SIG-M5 (cell line): ENCODE measurements around the gene SDCBP2.

Experiments used
- DNase-seq: peaks from one replicate; lab custom pipeline; 2025; lab: John Stamatoyannopoulos, UW

The SDCBP2 gene

DNA sequence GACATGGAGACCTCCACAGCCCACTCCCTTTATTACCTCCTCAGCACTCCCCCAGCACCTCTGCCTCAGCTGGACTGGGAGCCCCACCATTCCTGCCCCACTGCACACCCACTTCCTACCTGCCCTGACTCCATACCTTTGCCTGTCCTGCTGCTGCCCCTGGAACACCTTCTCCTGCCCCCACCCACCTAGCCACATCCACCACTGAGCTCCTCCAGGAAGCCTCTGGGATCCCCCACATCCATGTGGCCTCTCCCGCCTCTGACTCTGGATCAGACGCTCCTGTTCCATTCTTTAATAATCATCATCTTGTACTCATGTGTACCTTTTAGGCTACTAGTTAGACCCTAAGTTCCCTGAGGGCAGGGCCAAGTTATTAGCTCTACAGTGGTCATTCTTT lies 2.2 kb upstream of the SDCBP2 start:
- no peak for DNase-seq

DNA sequence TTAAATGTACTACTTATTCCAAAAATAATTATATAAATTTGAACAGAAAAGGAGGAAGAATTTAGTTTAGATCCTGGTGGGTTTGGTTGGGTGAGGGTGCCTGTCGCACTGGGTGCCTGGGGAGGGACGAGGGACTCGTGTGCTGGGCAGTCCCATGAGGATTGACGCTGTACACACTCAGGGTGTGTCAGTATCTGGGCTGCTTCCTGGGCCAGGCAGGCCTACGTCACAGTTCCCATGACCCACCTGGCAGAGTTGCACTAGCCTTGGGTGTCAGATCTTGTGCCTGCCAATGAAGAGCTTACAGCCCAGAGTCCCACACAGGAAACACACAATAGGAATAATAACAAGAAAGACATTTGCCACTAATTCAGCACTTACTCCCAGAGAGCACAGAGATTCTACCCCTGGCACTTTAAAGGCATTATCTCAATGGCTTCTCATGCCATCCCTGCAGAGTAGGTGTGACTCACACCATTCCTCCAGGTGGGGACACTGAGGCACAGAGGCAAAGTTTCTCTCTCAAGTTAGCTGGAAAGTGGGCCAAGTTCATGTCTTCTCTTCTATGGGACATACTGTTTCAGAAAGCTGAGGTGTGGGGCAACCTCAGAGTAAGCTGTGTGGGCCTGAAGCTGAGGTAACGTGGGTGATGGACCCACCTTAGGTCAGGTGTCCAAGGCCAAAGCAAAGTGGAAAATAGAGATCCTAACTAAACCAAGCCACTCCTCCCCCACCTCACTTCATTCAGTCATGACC lies 1.3 kb upstream of the SDCBP2 start:
- no peak for DNase-seq

DNA sequence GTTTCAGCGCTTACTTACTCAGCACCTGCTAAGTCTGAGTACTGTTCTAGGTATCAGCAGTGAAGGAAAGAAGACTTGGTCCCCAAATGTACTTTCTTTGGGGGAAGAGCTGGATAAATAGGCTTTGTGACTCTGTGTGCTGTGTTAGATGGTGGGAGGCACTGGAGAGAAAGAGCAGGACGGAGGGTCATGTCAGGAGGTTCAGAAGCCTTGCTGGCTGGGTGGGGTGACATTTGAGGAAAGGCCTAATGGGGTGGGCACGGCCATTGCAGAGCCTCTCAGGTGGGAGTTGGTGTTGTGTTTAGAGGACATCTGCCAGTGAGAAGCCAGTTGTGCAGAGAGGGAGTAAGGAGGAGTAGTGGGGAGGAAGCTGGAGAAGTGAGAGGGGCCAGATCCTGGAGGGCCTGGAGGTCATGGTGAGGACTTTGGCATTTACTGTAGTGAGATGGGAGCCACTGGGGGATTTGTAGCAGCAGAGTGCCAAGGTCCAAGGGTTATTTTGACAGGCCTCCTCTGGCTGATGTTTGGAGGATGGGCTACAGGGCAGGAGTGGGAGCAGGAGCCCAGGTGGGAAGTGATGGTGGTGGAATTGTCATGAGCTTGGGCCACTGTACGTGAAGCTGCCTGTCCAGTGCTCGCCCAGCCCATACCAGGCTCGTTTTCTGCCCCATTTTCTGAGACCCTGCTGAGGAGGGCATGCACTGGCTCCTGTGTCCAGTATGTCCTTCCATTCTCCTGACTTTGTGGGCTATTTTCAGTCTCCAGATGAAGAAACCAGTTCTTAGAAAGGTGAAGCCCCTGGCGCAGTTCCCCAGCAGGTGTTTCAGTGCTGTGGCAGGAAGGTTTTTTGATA lies 886 bp downstream of the SDCBP2 start:
- DNase-seq: no peak

DNA sequence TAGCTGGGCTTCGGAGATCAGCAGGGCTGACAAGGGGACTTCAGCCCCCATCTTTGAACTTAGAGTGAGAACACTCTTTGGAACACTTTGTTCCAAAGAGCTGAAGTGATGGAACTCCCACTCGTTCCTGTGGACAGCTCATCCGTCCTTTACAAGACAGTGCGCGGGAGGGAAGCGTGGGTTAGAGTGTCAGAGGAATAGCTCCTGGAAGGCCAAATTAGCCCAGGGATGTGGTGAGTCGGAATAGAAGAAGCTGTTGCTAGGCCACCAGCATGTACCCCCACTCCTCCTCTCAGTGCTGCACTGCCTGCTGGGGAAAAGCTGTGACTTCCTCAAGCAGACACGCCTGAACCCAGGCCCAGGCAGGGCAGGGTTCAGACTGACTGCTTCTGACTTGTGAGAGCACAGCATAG lies 1.7 kb downstream of the SDCBP2 start:
- no peak for DNase-seq

DNA sequence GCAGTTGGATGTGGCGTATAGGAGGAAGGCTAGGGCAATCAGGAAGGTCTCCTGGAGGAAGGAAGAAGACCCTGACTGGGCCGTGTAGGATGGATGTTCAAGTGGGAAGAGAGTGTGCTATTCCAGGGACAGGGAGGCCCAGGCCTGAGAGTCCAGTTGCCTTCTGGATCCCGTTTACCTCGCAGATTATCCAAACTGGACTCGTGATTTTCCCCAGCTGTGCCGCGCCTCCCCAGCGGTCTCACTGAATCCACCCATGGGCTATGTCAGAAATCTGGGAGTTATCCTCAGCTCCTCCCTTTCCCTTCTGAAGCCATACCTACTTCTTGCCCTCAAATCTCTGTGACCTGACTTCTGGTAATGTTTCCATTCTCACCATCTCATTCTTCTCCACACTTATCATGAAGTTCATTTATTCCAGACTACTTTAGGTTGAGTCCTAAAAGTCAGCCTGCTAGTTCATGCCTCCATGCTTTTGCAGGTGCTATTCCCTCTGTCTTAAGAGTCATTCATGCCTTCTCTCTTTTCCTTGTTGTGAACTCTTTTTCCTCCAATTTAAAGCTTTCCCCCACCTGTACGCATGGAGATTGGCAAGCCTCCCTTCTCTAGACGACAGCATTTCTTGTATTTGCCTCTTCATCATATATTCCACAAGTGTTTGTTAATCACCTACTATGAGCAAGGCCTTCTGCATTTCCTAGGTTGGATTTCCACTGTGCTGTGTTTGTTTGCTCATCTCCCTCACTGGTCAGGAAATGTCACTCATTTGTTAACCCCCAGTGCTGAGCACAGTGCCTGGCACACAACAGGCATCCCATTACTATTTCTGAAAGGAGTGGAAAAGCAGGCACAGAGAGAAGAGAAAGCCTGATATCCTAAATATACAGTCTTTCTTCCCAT lies 2.7 kb downstream of the SDCBP2 start:
- DNase-seq: no peak

DNA sequence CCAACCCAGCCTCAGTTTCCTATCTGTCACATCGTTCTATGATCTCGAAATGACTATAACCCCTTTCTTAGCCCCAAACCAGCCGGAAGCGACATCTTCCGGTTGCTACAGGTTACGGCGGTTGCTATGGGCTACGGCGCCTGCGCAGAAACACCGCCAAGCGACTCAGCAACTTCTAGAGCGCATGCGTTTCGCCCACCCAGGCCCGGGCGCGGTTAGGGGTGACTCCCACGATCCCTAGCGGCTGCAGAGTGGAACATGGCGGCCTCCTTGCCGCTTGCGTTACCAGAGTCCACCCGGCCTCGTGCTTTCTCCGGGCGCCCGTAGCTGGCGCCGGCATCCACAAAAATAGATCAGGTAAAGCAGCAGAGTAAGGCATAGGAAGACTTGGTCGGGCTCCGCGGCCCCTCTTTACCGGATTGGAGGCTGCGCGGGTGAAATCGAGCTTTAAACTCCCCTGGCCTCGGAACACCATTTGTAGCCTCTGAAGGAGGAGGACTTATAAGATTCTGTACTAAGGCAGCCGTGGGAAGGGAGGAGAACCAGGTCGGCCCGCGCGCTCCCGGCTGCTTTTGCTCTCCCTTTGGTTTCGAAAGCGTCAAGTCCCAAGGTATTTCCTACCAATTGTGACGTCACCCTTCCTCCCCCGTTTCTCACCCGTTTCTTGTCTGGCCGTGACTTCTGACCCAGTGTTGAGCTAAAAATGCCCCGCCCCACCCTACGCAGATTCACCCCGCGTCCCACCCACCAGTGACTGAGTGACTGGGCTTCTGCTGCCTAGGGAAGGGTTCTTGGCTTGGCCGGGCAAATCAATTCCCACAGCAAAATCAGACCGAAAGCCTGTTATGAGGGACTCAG lies 3.5 kb downstream of the SDCBP2 start:
- peak; percentile 85 for DNase-seq

DNA sequence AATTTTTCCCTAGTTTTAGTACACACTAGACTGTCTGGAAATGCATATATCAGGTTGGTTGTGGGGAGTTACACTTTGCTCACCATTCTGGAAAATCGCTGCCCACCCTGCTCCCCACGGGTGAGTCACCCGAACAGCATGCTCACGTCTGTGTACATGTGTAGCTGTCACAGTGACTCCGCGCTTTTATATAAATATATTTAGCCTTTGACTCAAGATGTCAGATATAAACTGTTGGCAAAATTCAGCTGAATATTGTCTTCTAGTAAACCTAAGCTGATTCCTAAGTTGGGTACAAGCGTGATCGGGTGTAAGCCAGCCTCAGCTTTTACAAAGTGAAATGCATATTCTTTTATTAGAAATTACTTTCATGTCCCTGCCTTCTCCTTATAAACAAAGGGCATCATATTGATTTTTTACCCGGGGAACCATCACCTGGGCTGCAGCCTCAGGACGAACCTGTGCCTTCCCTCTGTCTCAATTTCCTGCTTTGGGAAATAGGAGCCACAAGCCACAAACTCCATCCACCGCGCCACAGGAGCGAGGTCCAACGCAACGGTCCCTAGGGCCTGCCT lies 4.3 kb downstream of the SDCBP2 start:
- no peak for DNase-seq

DNA sequence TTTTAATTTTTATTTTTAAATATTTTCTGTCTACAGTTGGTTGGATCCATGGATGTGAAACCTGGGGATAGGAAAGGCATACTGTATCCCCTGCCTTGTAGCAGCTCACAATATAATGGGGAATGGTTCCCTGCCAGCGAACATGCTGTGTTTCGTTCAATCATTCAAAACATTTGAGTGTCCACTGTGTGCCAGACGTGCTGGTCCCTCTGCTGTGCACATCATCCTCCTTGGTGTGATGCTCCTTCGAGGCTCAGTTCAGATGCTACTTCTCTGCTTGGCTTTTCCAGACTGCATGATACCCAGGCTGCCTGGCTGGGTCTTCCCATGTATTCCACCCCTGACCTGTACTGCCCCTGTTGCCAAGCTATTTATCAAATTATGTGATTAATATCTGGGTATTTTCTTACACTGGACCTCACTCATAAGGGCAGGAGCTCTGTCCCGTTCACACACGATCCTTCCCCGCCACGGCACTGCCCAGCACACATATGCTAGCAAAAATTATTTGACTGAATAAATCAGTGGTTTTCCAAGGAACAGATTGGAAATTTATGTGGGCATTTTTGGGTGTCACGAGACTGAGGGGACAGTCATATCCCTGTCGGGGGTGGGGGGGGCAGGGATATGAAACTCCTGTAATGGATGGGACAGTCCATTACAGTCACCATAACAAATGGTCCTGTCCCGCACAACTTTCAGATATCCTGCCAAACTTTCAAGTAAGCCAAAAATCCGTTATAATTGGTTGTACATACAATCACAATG lies 4.9 kb downstream of the SDCBP2 start:
- DNase-seq: no peak

DNA sequence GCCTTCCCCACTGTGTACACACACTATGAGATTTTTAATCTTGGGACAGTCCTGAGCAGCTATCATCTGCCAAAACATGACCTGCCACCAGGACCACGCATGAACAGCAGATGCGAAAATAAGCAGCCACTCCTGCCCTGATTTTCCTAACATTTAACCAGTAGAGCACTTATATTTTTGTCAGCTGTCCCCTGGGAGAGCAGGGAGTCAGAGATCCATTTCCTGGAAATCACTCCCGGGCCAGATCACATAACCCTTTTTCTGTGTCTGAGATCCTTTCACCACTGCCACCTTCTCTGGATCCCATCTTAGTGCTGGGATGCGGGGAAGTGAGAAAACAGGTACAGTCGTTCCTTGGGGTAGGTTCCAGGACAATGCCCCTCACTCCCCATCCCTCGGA lies 5.7 kb downstream of the SDCBP2 start:
- DNase-seq: no peak

DNA sequence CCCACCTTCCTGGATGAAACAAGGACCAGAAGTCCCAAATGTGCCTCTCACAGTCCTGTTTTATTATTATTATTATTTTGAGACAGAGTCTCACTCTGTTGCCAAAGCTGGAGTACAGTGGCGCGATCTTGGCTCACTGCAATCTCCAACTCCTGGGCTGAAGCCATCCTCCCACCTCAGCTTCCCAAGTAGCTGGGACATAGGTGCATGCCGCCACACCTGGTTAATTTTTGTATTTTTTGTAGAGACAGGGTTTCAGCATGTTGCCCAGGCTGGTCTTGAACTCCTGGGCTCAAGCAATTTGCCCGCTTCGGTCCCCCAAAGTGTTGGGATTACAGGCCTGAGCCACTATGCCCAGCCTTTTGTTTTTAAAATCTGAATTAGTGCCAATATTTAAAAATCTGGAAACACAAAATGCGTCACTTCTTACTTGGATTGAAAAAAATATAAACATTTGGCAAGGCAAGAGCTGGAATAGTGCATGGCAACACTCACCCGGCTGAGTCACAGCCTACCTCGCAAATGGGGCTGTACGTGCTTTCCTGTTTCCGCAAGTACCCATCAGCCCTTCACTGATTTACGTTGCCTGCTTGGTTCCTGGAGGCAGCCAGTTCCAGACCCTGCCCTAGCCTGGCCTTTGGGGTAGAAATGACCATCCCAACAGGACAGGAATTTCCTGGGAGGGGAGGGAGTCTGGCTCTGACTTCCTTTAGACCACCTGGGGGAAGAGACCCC lies 6.3 kb downstream of the SDCBP2 start:
- DNase-seq: no peak

DNA sequence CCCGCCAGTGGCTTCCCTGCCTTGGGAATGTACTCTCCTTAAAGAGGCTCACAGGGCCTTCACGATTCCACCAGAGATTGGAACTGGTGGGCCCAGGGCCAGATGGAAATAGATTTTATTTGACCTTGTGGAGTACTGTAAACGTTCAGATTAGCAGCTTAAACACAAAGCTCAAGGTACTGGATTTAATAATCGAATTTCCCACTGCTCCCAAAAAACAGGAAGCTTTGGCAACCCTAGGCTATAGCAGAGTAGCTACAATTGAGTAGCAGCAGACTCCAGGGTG lies 7.3 kb downstream of the SDCBP2 start:
- DNase-seq: no peak

DNA sequence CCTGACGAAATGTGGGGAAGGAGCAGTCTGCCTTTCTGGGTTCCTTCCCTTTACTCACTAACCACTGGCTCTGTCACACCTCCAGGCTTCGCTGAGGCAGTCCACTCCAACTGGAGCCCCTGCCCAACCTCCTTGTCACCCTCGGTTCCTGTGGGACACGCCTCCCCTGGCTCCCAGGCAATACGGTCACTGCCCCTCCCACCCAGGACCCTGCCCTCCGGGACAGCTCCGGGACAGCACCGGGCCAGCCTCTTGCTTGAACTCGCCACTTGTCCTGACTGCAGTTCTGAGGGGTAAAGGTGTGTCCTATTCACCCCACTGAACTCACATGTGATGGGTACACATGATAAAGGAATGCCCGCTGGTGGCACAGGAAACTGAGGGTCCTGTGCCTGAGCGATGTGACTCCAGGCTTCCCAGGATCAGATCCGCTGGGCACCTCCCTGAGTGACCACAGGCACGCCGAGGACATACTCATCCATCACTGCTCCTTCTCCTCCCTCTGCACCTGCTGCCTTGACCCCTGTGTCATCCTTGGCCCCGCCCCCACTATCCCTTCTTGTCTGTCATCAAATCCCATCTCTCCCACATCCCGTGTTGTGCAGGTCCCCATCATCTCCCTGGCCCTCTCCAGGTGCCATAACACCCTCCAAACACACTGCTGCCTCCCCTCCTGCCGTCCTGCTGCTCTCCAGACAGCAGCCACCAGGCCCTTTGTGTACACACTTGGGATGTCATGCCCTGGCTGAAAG lies 7.9 kb downstream of the SDCBP2 start:
- DNase-seq: no peak

DNA sequence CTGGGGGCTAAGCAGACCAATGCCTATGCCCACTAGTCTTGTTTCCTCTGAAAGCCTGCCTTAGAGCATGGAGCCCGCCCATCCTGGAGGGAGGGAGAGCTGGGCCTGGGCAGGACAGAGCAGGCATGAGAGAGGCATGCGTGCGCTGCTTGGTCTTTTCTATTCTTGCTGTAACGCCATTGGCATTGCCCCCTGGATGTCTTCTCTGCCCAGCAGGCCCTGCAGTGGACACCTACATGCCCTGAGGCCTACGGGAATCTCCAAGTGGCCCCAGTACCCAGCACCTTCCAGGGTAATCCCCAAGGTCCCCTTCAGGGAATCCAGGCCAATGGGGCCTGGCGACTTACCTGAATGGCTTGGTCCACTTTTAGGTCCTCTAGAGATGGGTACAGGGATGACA lies 8.9 kb downstream of the SDCBP2 start:
- DNase-seq: no peak

DNA sequence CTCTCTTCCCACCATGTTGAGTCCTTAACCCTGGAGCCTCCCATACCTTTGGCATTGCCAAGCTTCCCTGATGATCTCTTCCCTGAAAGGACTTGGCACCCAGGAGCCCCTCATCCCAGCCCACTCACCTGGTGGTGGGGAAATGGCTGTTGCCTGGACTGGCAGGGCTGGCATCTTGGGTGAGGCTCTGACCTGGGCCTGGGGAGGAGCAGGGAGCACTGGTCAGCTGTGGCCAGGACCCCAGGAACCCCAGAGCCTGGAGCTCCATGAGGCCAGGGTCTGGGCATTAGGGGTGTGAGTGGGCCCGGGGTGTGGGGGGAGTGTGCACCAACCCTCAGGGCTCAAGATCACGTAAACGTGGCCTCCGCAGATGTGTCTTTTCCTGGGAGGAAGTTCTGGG lies 9.5 kb downstream of the SDCBP2 start:
- no peak for DNase-seq

DNA sequence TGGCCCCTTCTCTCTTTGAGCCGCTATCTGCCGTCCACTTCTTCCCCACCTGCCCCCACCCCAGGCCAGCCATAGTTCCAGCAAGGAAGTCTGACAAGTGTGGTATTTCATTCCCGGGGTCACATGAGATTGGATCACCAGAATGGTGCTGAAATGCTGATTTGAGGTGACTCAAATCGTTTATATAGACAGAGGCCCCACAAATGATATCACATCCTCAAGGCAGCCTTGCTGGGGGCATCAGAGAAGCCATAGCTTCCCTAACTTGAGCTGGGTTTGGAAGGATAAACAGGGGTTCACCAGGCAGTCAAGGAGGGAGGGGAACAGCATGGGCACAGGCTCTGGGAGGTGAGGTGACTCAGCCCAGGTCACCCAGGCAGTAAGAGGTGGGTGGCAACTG lies 9.9 kb downstream of the SDCBP2 start:
- no peak for DNase-seq

DNA sequence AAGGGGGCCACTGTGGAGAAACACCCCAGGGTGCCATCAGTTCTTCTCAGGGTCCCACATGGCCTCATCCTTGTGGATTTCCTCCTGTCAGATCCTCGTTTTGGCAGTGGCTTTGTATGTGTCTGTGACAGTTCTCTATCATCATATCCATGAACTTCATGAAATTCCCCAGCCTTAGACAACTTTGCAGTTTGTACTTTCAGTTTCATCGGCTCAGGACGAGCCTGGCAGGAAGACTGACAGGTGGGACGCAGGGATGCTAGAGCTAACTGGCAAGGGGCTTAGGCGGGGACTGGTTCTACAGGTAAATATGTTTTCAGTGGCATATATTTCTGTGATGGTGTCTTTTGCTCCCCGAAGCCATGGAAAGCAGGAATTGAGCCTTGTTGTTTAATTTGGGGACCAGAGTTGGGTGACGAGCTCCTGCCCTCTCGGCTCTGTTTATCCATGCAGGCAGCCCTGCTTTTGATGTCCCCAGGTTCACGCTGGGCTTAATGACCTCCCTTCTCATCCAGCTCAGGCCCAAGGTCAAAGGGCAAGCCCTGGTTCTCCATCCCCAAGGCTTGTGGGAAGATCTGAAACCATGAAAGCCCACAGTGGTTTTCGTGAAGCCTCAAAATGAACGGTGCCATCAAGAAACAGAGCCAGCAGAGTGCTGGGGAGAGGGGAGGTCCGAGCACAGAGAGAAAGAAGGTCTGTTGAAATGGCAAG lies 11.2 kb downstream of the SDCBP2 start:
- DNase-seq: no peak

DNA sequence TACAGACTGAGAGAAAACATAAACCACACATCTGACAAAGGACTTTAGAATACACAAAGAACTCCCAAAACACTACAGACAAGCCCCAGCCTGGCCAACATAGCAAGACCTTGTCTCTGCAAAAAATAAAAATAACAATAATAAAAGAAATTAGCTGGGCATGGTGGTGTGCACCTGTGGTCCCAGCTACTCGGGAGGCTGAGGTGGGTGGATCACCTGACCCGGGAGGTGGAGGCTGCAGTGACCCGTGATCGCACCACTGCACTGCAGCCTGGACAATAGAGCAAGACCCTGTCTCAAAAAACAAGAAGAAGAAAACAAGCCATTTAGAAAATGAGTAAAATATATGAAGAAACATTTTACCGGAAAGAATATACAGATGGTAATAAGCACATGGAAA lies 13.1 kb downstream of the SDCBP2 start:
- DNase-seq: no peak

DNA sequence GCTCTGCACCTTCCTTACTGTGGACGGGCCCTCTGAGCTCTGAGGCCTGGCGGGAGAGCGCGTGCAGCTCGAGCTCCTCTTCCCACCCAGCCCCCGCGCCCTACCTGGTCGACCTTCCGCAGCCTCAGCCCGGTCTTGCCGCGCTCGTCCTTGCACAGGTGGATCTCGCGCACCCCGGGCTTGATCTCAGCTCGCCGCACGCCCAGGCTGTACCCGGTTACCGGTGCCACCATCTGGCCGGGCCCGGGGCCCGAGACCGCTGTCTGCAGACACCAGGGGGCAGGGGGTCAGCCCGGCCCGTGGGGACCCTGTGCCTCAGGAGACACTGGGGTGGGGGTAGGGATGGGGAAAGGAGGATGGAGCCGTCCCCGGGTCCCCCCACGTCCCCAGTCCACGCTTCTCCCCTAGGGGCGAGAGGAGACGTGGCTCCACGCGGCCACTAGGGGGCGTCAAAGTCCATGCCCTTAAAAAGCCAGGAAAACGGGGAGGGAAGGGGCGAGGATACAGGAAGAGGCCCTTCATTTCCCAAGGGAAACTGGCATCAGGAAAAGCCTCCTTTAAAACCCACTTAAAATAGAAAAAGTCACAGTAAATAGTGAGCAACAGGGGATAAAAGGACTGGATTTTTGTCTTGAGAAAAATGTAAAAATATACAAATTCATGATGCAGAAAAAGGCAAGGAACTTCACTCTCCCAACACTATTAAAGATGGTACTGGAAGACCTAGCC lies 15.5 kb downstream of the SDCBP2 start:
- DNase-seq: no peak
